Endodermal cell (in vitro differentiated cells): ENCODE results near the gene FSD1. TPM values are rescaled to one million over a fixed set of nuclear protein-coding genes. Genes with fewer than 3 reads are reported as not detected.

Experiments used
- DNase-seq: peaks from one replicate; pipeline ENCODE4 v3.0.0-alpha.2; 2017
- H3K27ac ChIP-seq: 2 replicates; pipeline ENCODE4 v1.5.1; 2013; ENCODE audit warnings: mild to moderate bottlenecking, low read depth, low read length, moderate library complexity
- H3K27me3 ChIP-seq: 2 replicates; pipeline ENCODE4 v1.6.1; 2013; ENCODE audit warnings: mild to moderate bottlenecking, low read length, moderate library complexity; ENCODE audit not compliant: insufficient read depth, control insufficient read depth, poor library complexity, severe bottlenecking
- H3K36me3 ChIP-seq: 2 replicates; pipeline ENCODE4 v1.7.0; 2013; ENCODE audit warnings: mild to moderate bottlenecking, low read length, moderate library complexity; ENCODE audit not compliant: control insufficient read depth, insufficient read depth
- H3K4me1 ChIP-seq: one replicate; pipeline ENCODE4 v1.7.0; 2013; ENCODE audit warnings: low read length; ENCODE audit not compliant: control insufficient read depth, insufficient read depth
- H3K4me3 ChIP-seq: 2 replicates; pipeline ENCODE4 v1.5.1; 2013; ENCODE audit warnings: mild to moderate bottlenecking, low read length, moderate library complexity
- H3K9ac ChIP-seq: 2 replicates; pipeline ENCODE4 v1.6.1; 2013; ENCODE audit warnings: mild to moderate bottlenecking, low read length, moderate library complexity; ENCODE audit not compliant: poor library complexity, severe bottlenecking; ENCODE audit errors: extremely low read depth
- H3K9me3 ChIP-seq: 2 replicates; pipeline ENCODE4 v1.6.1; 2013; ENCODE audit warnings: mild to moderate bottlenecking, low read length, moderate library complexity; ENCODE audit not compliant: control insufficient read depth
- H3K27ac Mint-ChIP-seq: 2 replicates; pipeline ENCODE4 v1.8.0; 2020; ENCODE audit warnings: mixed read lengths
- H3K27me3 Mint-ChIP-seq: 2 replicates; pipeline ENCODE4 v1.8.0; 2021; ENCODE audit warnings: mild to moderate bottlenecking, mixed read lengths; ENCODE audit not compliant: insufficient read depth
- H3K36me3 Mint-ChIP-seq: 2 replicates; pipeline ENCODE4 v1.8.0; 2020; ENCODE audit warnings: low read depth, mixed read lengths
- H3K4me1 Mint-ChIP-seq: 2 replicates; pipeline ENCODE4 v1.8.0; 2020; ENCODE audit warnings: mixed read lengths
- H3K4me3 Mint-ChIP-seq: 2 replicates; pipeline ENCODE4 v1.8.0; 2020; ENCODE audit warnings: mild to moderate bottlenecking, moderate library complexity, mixed read lengths
- H3K9me3 Mint-ChIP-seq: 2 replicates; pipeline ENCODE4 v1.8.0; 2020; ENCODE audit warnings: mild to moderate bottlenecking, mixed read lengths
- WGBS, 2 experiments: methylation state at CpG; one replicate each; pipeline versions ENCODE4 v1.1.5 to v1.1.7; 2013; ENCODE audit warnings: missing lambda C conversion rate in 2 of 2, mixed read lengths in 1 of 2; ENCODE audit not compliant: insufficient coverage in 1 of 2, insufficient read length in 1 of 2; 5-methylcytosine and 5-hydroxymethylcytosine counted together
- total RNA-seq, 2 donors: library from RNA; stranded (reverse); fragmentation: NEBNext Ultra II Directional in 1 of 2; extraction: Animal tissue kit (Norgen Biotek cat#: 25700) in 1 of 2; gene quantifications; 2 replicates in 1 of 2; 3 replicates in 1 of 2; pipeline ENCODE4 v1.2.1, GENCODE V29; 2021
- TF ChIP-seq, protein P1 (sequence below): fragments of 200-600 bp; sonication (generic); conservative IDR thresholded peaks from 2 replicates; pipeline ENCODE4 v1.5.0; 2021; ENCODE audit warnings: antibody characterized with exemption, mild to moderate bottlenecking

FSD1 gene
- total RNA-seq, 2 donors from 2014 or later, result 33.3 to 37.9 TPM

- Mint-ChIP-seq H3K27me3 (no peaks in the 10 kb centered on the region), H3K36me3 (peaks cover 24% of the 10 kb centered on the region), H3K27ac (no peak overlapping the region), H3K4me3 (no peak overlapping the region), H3K4me1 (peaks cover 7% of the 10 kb centered on the region), H3K9me3 (no peaks in the 10 kb centered on the region)
- Histone ChIP-seq H3K9ac (no peak overlapping the region), H3K27me3 (no peaks in the 10 kb centered on the region), H3K4me3 (no peak overlapping the region), H3K36me3 (peaks cover 31% of the 10 kb centered on the region), H3K4me1 (peaks cover 3% of the 10 kb centered on the region), H3K9me3 (no peaks in the 10 kb centered on the region), H3K27ac (peak overlapping the region; percentile 72)
- WGBS, 2 experiments, result 93 to 94% methylated on average over 18 to 22 of the region's 22 CpGs
- peak; percentile 79 for DNase-seq
- TF ChIP-seq, protein P1, sequence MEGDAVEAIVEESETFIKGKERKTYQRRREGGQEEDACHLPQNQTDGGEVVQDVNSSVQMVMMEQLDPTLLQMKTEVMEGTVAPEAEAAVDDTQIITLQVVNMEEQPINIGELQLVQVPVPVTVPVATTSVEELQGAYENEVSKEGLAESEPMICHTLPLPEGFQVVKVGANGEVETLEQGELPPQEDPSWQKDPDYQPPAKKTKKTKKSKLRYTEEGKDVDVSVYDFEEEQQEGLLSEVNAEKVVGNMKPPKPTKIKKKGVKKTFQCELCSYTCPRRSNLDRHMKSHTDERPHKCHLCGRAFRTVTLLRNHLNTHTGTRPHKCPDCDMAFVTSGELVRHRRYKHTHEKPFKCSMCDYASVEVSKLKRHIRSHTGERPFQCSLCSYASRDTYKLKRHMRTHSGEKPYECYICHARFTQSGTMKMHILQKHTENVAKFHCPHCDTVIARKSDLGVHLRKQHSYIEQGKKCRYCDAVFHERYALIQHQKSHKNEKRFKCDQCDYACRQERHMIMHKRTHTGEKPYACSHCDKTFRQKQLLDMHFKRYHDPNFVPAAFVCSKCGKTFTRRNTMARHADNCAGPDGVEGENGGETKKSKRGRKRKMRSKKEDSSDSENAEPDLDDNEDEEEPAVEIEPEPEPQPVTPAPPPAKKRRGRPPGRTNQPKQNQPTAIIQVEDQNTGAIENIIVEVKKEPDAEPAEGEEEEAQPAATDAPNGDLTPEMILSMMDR, result peak; percentile 61
Observed at GRCh38 chr19:4362831-4363545, 58.6 kb downstream of the FSD1 start.

DNA sequence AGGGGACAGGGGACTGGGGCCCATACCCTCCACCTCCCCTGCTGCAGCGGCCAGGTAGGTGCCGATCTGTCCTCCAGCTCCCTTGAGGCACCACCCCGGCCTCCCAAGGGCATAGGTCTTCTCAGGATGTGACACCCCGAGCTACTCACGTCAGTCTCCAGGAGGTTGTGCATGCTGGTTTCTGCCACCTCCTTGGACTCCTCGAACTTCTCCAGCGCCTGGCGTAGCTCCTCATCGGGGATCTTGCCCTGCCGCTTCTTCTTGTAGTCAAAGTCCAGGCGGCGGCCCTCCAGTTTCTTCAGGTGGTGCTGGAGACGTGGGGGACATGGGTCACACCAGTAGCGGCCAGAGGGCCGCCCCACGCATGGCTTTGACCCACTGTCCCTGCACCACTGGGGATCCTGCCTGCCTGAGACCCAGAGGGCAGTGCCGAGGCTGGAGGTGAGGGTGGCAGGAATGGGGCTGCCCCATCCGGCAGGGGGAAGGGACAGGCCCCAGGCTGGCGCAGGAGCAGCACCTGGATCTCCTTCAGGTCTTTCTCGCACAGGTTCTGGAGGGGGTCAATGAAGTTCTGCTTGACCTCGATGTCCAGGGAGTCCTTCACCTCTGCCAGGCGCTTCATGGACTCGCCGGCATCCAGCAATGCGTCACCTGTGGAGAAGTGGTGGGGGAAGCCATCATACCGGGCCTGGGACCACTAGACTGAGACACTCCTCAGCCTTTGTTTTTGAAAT lies 59.3 kb downstream of the FSD1 start:
- TF ChIP-seq, protein P1, result no peak
- Mint-ChIP-seq H3K4me1 (peaks cover 10% of the 10 kb centered on the region), H3K27me3 (no peaks in the 10 kb centered on the region), H3K36me3 (peaks cover 26% of the 10 kb centered on the region), H3K9me3 (no peaks in the 10 kb centered on the region), H3K4me3 (no peak overlapping the region), H3K27ac (no peak overlapping the region)
- DNase-seq, result peak; percentile 53
- H3K27ac ChIP-seq, result peak overlapping the region; percentile 72
- H3K36me3 ChIP-seq, result peaks cover 31% of the 10 kb centered on the region
- H3K9me3 ChIP-seq, result no peaks in the 10 kb centered on the region
- WGBS, 2 experiments, result 95 to 97% methylated on average over 17 to 26 of the region's 26 CpGs
- H3K4me1 ChIP-seq, result peaks cover 3% of the 10 kb centered on the region
- H3K9ac ChIP-seq, result no peak overlapping the region
- H3K27me3 ChIP-seq, result no peaks in the 10 kb centered on the region
- H3K4me3 ChIP-seq, result no peak overlapping the region

- no peak overlapping the region for H3K27ac Mint-ChIP-seq
- DNase-seq, result peak; percentile 55
Observed at GRCh38 chr19:4365341-4365740, 60.9 kb downstream of the FSD1 start.

More at GRCh38 chr19:4365341-4365740, 60.9 kb downstream of the FSD1 start:
- 95 to 99% methylated on average over 12 to 16 of the region's 16 CpGs for WGBS, 2 experiments
- Mint-ChIP-seq H3K4me3 (no peak overlapping the region), H3K4me1 (peaks cover 17% of the 10 kb centered on the region), H3K27me3 (no peaks in the 10 kb centered on the region), H3K9me3 (no peaks in the 10 kb centered on the region), H3K36me3 (peaks cover 20% of the 10 kb centered on the region)
- Histone ChIP-seq H3K9ac (no peak overlapping the region), H3K27me3 (no peaks in the 10 kb centered on the region), H3K4me3 (no peak overlapping the region), H3K27ac (peak overlapping the region; percentile 24), H3K4me1 (peaks cover 3% of the 10 kb centered on the region), H3K36me3 (peaks cover 31% of the 10 kb centered on the region), H3K9me3 (no peaks in the 10 kb centered on the region)
- TF ChIP-seq, protein P1, result no peak
